Osteocyte (in vitro differentiated cells): Measurements from ENCODE around the gene CDKN2AIPNL. TPM values are rescaled to one million over a fixed set of nuclear protein-coding genes. Genes with fewer than 3 reads are reported as not detected.
A peak's percentile ranks its signal among the peaks of the same experiment; 100 is the strongest.
"Not testable (repeated sequence)": the region's sequence is repeated elsewhere in the genome, so short reads cannot be mapped to it uniquely, and the experiment has no call there.

Source experiments
- DNase-seq: peaks from one replicate; pipeline ENCODE4 v3.0.0; 2021; ENCODE audit warnings: mixed read lengths; ENCODE audit not compliant: unreplicated experiment; ENCODE audit errors: extremely low spot score
- H3K27ac Mint-ChIP-seq: one replicate; pipeline ENCODE4 v1.8.0; 2021; ENCODE audit warnings: mild to moderate bottlenecking, mixed read lengths; ENCODE audit not compliant: unreplicated experiment
- H3K27me3 Mint-ChIP-seq: one replicate; pipeline ENCODE4 v1.8.0; 2021; ENCODE audit warnings: mixed read lengths; ENCODE audit not compliant: unreplicated experiment
- H3K36me3 Mint-ChIP-seq: one replicate; pipeline ENCODE4 v1.8.0; 2021; ENCODE audit warnings: mixed read lengths; ENCODE audit not compliant: unreplicated experiment
- H3K4me1 Mint-ChIP-seq: one replicate; pipeline ENCODE4 v1.8.0; 2021; ENCODE audit warnings: mixed read lengths; ENCODE audit not compliant: unreplicated experiment
- H3K4me3 Mint-ChIP-seq: one replicate; pipeline ENCODE4 v1.8.0; 2021; ENCODE audit warnings: mild to moderate bottlenecking, moderate library complexity, mixed read lengths; ENCODE audit not compliant: unreplicated experiment
- H3K9me3 Mint-ChIP-seq: one replicate; pipeline ENCODE4 v1.8.0; 2021; ENCODE audit warnings: mixed read lengths; ENCODE audit not compliant: unreplicated experiment
- CTCF ChIP-seq: fragments of 200-600 bp; sonication (generic); IDR thresholded peaks from 2 replicates; pipeline ENCODE4 v1.5.0; 2021; ENCODE audit warnings: antibody characterized with exemption, mild to moderate bottlenecking, moderate library complexity
- total RNA-seq: library from RNA; stranded (reverse); gene quantifications from 2 replicates; pipeline ENCODE4 v1.2.1, GENCODE V29; 2021

Gene CDKN2AIPNL
- total RNA-seq, 1 donor from 2014 or later: 19.5 TPM

GRCh38 chr5:134374232-134374631 is 37.4 kb downstream of the CDKN2AIPNL start:
- Mint-ChIP-seq H3K4me3 (no peak overlapping the region), H3K9me3 (no peaks in the 10 kb centered on the region), H3K4me1 (peaks cover 36% of the 10 kb centered on the region), H3K27ac (peak overlapping the region; percentile 48), H3K36me3 (peaks cover 17% of the 10 kb centered on the region), H3K27me3 (no peaks in the 10 kb centered on the region)
- TF ChIP-seq CTCF: no peak
- DNase-seq: no peak

- Mint-ChIP-seq H3K4me1 (peaks cover 36% of the 10 kb centered on the region), H3K36me3 (peaks cover 17% of the 10 kb centered on the region), H3K4me3 (peak overlapping the region; percentile 53)
- not testable (repeated sequence) for H3K9me3 Mint-ChIP-seq, H3K27ac Mint-ChIP-seq, H3K27me3 Mint-ChIP-seq, DNase-seq
These were observed 38.0 kb downstream of the CDKN2AIPNL start for GRCh38 chr5:134373633-134374032.

- peaks cover 17% of the 10 kb centered on the region for H3K36me3 Mint-ChIP-seq
- no peaks in the 10 kb centered on the region for H3K9me3 Mint-ChIP-seq
- peak; percentile 85 for DNase-seq
- no peaks in the 10 kb centered on the region for H3K27me3 Mint-ChIP-seq
- no peak for TF ChIP-seq CTCF
- peak overlapping the region; percentile 98 for H3K4me3 Mint-ChIP-seq
- peak overlapping the region; percentile 99 for H3K27ac Mint-ChIP-seq
- H3K4me1 Mint-ChIP-seq: peaks cover 44% of the 10 kb centered on the region
These were observed 39.8 kb downstream of the CDKN2AIPNL start for GRCh38 chr5:134371834-134372340.

GRCh38 chr5:134370871-134371833 is 40.5 kb downstream of the CDKN2AIPNL start, which contains the start of gene UBE2B:
TSS of gene UBE2B (plus strand) at chr5:134371569. CDS start at chr5:134371596, 27 bp downstream.
- H3K4me1 Mint-ChIP-seq: peaks cover 51% of the 10 kb centered on the region
- peak within 1 kb of the TSS; percentile 98 for H3K4me3 Mint-ChIP-seq
- DNase-seq: peak; percentile 98
- H3K27ac Mint-ChIP-seq: peak within 1 kb of the TSS; percentile 99
- H3K36me3 Mint-ChIP-seq: peaks cover 18% of the 10 kb centered on the region
- no peak for TF ChIP-seq CTCF
- no peaks in the 10 kb centered on the region for H3K9me3 Mint-ChIP-seq
- H3K27me3 Mint-ChIP-seq: no peaks in the 10 kb centered on the region

- H3K27me3 Mint-ChIP-seq: no peaks in the 10 kb centered on the region
- H3K36me3 Mint-ChIP-seq: peaks cover 18% of the 10 kb centered on the region
- H3K27ac Mint-ChIP-seq: peak overlapping the region; percentile 99
- no peaks in the 10 kb centered on the region for H3K9me3 Mint-ChIP-seq
- H3K4me3 Mint-ChIP-seq: peak overlapping the region; percentile 98
- H3K4me1 Mint-ChIP-seq: peaks cover 55% of the 10 kb centered on the region
- no peak for DNase-seq
- TF ChIP-seq CTCF: no peak
These were observed 41.3 kb downstream of the CDKN2AIPNL start for GRCh38 chr5:134370311-134370870.
